Measurements from ENCODE around the gene ADIPOR2.

The ADIPOR2 gene

DNA sequence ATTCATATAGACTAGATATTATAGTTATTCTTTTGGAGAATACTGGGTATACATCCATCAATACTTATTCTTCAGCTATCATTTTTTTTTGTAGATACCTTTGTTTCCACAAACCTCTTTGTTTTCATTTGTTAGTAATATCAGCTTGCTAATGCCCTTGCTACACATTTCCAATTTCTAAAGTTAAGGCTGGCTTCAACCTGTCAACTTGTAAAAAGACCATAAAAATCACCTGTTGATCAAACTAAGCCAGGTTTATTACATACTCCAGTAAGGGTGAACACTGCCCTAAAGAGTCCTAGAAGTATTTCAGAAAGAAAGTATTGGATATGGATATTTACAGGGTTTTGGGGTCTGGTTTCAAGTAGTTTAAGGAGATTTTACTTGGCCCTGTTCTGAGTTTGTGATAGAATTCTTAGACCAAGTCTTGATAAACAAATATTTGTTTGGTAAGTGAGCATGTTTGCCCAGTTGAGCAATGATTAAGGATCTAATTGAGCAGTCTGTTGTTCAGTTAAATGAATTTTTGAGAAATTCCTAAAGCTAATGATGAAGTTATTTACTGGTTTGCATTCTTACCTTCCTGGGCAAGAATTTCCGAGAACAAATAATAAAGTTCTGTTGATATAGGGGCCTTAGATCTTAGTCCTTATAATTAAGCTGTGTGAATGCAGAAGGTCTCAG, 76.7 kb downstream of the ADIPOR2 start:
- DNase-seq (ENCODE audit: insufficient read length, low spot score) = no peak
- no peak for FAIRE-seq

DNA sequence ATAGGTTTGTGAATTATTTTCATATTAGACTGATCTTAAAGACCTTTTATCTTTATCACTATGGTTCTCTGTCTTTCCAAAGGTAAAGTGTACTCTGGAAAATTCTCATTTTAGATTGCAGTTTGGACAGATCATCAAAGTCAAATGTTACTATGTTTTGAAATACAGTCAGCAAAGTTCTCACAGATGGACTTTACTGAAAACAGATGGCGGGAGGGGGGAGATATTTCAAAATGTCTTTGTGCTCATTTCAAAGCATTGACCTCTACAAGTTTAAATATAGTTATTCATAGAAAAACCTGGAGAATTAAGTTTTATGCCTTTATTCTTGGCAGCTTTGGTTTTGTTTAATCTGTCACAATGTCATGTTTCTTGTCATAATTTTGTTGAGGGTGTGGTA, 77.7 kb downstream of the ADIPOR2 start:
- DNase-seq (ENCODE audit: insufficient read length, low spot score) (no peak), FAIRE-seq (peak; percentile 33)

DNA sequence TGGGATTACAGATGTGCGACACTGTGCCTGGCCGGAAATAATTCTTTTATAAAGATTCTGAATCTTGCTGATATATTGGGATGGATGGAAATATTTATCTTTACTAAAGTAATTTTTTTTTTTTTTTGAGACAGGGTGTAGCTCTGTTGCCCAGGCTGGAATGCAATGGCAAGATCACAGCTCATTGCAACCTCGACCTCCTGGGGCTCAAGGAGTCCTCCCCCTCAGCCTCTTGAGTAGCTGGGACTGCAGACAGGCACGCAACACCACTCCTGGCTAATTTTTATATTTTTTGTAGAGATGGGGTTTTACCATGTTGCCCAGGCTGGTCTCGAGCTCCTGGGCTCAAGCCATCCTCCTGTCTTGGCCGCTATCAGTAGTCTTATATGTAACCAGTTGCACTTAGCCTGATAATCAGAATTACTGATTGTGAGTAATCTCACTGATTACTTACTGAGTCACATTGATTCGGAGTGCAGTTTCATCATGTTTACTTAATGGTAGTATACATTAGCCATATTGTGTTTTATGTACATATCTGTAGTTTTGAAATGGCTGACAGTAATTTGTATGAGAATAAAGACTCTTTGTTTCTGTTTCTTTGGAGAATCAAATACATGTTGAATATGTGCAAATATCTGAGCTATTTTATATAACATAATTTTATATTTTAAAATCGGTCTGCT, 79.1 kb downstream of the ADIPOR2 start:
- FAIRE-seq (peak; percentile 58), DNase-seq (ENCODE audit: insufficient read length, low spot score) (no peak)

DNA sequence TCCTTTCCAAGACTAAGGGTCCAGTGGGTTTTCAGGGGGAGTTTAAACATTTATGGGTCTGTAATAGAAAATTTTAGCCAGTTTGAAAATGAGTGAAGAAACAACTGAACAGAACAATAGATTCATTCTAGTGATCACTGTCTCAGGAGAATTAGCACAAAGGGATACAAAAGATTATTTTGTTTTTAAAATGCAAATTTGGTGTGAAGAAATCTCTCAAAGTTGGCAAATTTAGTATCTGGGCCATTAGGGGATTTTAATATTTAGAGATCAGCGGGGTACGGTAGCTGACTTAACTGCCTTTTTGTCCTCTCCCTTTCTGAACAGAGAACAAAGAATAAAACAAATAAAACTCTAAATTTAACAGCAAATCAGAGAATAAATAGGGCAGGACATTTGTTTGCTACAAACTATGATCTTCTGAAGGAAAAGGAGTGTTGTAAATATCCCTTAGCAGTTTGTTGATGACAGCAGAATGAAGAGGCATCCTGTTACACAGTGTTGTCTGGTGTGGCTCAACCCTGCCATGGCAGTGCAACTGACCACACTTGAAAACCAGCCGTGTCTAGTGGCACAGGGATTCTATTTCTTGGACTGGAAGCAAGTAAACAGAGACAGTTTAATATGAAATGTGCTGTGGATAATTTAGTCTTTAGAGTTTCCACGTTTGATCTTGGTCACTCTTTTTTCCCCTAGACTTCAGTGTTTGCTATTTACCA, 83.2 kb downstream of the ADIPOR2 start:
- DNase-seq (ENCODE audit: insufficient read length, low spot score) (peak; percentile 48), FAIRE-seq (peak; percentile 98)

DNA sequence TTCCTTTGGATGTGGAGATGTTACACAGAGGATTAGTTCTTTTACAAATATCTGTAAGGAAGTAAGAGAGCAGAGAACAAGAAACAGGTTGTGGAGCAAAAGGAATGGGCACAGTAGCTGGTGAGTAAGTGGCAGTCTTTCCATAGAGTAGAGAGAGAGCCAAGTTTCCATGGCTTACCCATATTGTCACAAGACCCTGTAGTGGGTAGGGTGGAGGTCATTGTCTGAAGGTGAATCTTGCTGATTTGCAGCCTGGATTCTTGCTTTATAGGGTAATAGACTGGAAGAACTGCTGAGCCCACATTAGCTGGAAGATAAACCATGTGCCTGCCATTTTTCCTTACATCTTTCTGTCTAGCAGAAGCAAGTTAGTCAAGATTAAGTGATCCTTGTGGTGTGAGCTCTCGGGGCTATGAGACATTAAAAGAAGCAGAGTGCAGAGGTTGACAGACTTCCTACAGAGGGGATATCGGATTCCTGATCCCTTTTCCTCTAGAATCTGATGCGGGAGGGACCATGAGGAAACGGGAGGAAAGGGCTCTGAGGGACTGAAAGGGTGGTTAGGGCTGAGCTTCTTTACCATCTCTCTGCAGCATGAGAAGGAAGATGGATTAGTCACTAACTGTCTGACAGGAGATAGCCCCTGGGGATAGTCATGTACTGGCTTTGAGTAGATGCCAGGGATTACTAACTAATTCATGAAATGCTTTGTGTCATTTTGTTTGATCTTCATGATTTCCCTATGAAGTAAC, 85.5 kb downstream of the ADIPOR2 start:
- FAIRE-seq = peak; percentile 98
- peak; percentile 94 for DNase-seq (ENCODE audit: insufficient read length, low spot score)

DNA sequence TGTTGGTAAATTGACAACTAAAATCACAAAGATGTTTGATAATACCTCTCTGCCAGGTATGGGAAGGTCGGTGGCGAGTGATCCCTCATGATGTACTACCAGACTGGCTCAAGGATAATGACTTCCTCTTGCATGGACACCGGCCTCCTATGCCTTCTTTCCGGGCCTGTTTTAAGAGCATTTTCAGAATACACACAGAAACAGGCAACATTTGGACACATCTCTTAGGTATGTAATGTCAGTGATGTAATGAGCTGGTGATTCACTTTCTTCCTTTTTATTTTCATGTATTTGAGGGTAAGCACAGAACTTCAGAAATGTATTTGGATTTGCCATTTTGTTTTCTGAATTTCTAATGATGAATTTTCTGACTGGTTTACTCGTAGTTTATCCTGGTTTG, 86.9 kb downstream of the ADIPOR2 start:
- DNase-seq (ENCODE audit: insufficient read length, low spot score) = peak; percentile 65
- FAIRE-seq = peak; percentile 94

DNA sequence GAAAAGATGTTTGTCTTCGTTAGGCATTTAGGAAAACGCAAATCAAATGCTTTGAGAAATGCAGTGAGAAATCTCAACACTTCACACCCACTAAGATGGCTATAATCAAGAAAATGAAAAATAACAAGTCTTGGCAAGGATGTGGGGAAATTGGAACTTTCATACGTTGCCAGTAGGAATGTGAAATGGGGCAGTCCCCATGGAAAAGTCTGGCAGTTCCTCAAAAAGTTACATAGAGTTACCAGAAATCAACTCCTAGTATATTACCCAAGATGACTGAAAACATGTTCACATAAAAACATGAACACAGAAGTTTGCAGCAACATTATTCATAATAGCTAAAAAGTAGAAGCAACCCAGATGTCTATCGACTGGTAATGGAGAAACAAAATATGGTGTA, 88.0 kb downstream of the ADIPOR2 start:
- FAIRE-seq = no peak

DNA sequence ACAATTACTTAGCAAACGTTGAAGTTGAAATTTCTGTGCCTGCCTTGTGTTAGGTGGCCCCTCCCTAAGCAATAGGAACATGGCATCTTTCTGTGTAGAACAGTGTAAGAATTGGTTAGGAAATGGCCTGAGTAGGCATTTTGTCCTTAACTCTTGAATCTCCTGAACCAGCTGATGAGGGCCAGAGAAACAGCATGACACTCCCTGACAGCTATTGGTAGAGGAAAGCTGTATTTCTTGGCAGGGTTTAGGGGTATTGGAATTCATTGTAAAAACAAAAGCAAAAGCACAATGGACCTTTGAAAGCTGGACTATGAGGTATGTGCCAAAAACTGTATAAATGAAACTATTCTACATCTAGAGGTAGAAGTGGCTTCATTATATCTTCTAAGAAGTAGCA, 88.9 kb downstream of the ADIPOR2 start:
- DNase-seq (ENCODE audit: insufficient read length, low spot score) = no peak
- FAIRE-seq = peak; percentile 55

More for the DNA sequence above, 88.0 kb downstream of the ADIPOR2 start:
- no peak for DNase-seq (ENCODE audit: insufficient read length, low spot score)

DNA sequence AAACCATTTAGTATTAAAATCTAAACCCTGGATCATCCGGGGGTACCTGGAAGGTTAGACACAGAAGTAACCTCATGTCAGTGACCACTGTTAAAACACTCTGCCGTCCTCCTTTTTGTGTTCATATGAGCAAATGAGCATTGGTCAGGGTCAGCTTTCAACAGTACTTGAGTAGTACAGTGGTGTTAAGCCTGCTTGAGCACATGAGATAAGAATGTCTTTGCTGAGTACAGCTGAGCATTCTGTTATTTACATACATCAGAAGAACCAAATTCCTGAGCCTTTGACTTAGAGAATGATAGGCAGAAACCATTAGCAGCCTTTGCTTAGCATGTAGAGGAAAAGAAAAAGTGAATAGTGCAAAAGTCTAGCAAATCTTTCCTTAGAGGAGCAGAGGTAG, 90.9 kb downstream of the ADIPOR2 start:
- FAIRE-seq = no peak

DNA sequence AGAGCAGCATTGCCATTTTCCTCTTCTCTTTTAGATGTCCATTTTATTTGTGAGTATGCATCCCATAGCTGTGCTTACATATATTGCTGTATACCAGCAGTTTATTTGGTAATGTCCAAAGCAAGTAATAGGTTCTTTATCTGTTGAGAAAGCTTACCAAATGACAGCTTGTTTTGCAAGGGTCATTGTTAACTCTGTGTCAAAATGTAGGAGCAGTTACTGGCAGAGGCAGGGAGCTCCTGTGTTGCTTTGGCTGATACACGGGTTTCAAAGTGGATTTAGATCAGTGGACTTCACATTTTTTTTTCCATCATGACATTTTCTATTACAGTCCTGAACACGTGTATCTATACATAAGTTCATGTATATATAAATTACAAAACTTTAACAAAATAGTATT, 91.3 kb downstream of the ADIPOR2 start:
- DNase-seq (ENCODE audit: insufficient read length, low spot score) (no peak), FAIRE-seq (peak; percentile 74)

More for the DNA sequence above, 90.9 kb downstream of the ADIPOR2 start:
- DNase-seq (ENCODE audit: insufficient read length, low spot score) = no peak

DNA sequence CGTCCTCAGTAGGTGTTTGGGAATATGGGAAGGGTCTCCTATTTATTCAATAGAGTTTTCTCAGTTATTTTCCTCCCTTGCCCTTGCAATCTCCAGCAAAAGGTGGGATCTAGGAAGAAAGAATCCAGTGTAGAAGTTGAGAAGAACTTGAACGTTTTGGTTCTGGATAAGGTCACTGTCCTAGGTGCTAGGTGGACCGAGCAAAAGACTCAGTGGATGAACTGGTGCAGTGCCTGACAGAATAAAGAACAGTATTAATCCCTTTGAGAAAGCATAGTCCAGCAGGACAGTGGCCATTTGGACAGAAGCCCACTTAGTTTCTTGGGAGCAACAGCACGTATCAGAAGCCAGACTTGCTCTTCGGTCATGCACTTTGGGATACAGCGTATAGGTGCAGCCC, 96.8 kb downstream of the ADIPOR2 start:
- DNase-seq (ENCODE audit: insufficient read length, low spot score) (no peak), FAIRE-seq (peak; percentile 40)

DNA sequence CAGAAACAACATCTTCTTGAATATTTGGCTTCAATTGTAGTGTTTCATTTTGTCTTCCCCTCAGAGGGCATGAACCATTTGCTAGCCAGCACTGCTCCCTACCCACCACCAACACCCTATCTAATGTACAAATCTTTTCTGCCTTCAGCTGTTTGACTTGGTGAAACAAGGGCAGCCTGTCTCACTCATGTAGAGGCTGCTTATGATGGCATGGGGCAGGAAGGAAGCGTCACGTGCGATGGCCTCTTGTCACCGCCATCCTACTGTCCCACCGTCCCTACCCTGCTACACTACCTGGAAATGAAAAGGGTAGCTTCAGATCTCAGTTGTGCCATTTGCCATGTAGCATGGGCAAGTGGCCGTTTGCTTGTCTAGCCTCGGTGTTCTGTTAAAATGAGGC, 99.6 kb downstream of the ADIPOR2 start:
- no peak for DNase-seq (ENCODE audit: insufficient read length, low spot score)
- peak; percentile 88 for FAIRE-seq

DNA sequence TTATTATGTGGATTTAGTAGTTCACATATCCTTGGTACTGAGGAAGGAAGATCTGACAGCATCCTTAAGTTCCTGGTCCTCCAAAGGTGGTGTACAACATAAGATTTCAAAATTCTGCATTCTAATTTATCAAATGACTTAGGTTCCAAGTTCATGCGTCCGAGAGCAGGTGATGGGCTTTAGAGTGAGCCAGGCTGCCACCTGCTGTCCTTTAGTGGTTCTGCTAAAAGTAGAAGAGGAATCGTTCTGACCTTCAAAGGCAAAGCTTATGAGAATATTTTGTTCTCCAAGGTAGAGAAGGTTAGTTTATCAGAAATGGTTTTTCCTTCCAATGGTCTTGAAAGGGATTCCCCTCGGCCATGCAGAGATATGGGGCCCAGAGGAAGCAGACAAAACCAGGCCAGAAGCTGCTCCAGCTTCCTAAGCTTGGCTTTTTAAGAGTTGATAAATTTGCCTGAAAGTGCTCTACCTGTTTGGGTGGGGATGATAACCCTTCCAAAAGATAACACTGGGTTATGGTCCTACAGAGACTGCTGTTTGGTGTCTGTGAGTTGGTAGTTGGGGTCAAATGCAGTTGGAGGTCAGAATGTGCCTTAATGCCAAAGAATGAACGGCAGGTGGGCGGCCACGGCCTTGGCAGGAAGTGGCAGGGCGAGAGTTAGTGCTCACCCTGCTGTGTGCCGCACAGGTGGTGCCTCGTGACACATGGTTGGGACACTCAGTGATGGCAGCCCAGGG, 100.4 kb downstream of the ADIPOR2 start:
- FAIRE-seq (peak; percentile 70), DNase-seq (ENCODE audit: insufficient read length, low spot score) (peak; percentile 79)

DNA sequence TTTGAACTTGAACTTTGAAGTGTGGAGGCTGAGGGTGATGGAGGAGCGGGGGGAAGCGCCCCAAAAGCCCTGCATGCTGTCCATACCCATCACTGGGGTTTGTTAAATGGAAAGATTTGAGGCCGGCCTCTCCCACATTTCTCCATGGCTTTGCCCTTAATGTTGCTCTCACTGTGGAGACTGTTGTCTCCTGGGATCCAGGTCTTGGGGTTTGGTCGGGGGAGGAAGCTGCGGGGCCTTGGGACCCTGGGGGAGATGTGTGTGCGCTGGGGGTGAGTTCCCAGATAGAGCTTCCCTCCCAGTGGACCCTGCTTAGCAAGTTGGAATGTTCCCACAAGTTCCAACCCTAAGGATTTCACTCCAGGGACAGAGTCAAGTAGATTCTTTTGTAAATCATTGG, 101.5 kb downstream of the ADIPOR2 start:
- no peak for DNase-seq (ENCODE audit: insufficient read length, low spot score)
- no peak for FAIRE-seq

DNA sequence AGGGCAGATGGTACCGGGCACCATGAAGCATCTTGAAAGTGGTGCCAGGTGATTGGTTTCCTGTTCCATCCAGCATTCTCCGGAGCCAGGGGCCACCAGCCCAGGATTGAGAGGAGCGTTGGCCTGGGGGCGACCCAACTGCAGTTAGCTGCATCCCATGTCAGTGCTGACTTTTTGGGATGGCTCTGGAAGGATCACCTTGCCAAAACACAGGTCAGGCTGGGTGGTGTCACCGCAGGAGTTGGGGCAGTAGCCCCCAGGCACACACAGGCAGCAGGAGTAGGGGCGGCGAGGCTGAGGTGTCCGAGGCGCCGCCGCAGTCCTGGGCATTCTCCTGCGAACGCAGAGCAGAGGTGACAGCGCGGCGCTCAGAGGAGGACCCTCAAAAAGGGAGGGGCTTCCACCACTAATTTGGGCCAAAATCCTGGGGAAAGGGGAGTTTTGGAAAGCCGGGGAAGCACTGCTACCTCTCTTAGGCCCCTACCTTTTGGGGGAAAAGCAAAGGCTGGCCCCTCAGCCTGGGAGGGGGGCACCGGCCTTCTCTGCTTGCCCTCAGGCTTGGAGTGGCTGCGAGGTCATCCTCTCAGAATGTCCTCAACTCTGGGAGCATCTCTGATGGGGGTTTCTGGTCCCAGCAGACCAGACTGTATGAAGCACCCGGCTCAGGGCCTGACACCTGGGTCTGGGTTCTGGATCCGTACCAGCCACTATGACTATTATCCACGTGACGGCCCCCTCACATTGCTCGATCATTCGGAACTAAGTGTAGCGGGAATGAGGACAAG, 102.7 kb downstream of the ADIPOR2 start:
- DNase-seq (ENCODE audit: insufficient read length, low spot score) (no peak), FAIRE-seq (no peak)

DNA sequence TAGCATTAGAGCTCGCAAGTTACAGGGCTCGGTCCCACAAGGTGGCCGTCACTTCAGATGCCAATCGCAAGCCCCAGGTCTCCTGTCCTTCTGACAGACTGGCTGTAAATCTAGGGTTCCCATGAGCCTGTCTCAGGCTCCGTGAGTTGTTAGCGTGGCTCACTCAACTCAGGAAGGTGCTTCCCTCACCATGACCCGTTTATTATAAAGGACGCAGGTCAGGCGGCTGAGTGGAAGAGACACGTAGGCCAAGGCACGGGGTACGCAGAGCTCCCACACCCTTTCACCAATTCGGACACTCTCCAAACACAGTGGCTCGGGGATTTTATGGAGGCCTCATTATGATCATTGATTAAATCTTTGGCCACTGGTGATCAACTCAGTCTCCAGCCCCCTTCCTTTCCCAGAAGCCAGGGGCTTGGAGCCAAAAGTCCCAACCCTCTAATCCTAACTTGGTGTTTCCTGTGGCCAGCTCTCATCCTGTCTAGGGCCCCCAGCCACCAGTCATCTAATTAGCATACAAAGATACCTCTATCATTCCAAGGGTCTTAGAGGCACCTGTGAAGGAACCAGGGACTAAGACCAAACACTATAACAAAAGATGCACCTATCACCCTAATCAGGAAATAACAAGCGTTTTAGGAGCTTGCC, 103.7 kb downstream of the ADIPOR2 start:
- peak; percentile 38 for FAIRE-seq
- DNase-seq (ENCODE audit: insufficient read length, low spot score) = no peak

DNA sequence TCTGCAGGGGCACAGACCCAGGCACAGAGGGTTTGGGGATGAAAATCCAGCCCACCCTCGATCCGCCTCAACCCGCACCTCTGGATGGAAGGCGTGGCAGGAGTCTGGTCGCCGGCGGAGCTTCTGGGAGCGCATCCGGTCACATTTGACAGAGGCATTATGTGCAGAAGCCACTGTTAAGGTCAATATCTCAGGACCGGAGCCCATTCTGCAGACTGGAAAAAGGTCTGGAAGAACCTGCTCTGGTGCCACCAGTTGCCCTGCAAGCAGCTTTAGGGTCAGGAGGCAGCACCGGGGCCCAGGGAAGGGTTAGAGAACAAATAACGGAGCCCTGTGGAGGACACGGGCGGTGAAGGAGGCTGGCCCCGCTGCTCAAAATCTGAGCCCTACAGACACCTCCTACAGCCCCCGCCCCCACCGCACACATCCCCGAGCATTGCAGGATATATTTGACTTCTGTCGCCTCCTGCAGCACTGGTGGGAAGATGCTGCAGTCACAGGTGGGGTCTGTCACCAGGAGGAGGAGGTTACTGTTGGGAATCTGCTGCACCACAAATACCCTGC, 104.4 kb downstream of the ADIPOR2 start:
- DNase-seq (ENCODE audit: insufficient read length, low spot score) = no peak
- peak; percentile 26 for FAIRE-seq

DNA sequence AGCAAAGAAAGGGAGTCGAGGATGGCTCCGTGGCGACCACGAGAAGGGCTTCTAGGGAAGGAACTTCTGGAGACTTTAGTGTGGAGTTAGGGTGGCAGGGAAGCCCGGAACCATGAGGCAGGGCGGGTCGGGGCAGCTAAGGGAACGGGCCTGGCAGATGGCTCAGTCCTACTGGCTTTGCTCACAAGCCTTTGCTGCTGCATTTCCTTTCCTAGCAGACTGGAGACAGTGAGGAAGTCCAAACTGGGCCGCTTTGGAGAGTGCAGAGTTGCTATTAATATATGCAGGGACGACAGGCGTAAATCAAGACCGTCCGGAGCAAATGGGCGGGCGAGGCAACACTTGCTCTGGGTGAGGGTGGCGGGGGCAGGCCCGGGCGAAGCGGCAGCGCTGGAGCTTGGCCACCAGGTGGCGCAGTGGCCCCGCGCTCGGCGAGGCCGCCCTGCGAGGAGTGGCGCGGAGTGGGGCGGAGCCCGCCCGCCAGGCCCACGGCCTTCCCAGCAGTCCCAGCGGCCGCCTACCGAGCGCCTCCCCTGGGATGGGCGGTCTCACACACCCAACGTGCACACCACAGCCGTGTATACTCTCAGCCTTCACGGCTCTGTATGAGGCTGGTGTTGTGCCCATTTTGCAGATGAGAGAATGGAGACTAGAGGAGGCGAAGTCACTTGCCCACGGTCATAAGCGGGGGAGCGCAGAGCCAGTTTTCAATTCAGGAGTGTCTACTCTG, 105.1 kb downstream of the ADIPOR2 start:
- FAIRE-seq = peak; percentile 99
- peak; percentile 97 for DNase-seq (ENCODE audit: insufficient read length, low spot score)

All from HTR-8/SVneo (cell line).